Measurements from ENCODE around the gene NCK1. TPM values are rescaled to one million over a fixed set of nuclear protein-coding genes. Genes with fewer than 3 reads are reported as not detected.

Gene NCK1
- total and polyA plus RNA-seq, 2 donors, result 31.9 to 63.3 TPM

Other genes starting within 250 kb of the NCK1 start
- gene STAG1, start 109.8 kb upstream of the NCK1 start, total RNA-seq, result 130 TPM
- 19.3 TPM for gene STAG1, start 109.8 kb upstream of the NCK1 start, polyA plus RNA-seq
- 10.1 TPM for gene SLC35G2, start 43.1 kb upstream of the NCK1 start, total RNA-seq
- 8.4 TPM for gene SLC35G2, start 43.1 kb upstream of the NCK1 start, polyA plus RNA-seq
- 0.42 TPM for gene IL20RB, start 95.8 kb downstream of the NCK1 start, total RNA-seq
- gene IL20RB, start 95.8 kb downstream of the NCK1 start, polyA plus RNA-seq, result 0.98 TPM

Data from urinary bladder (tissue), 2 donors.